H1 (cell line): ENCODE data around the gene ARHGEF19.

ENCODE experiments used
- EP300 ChIP-seq, 2 experiments: IDR thresholded peaks; 1 replicate in 1 of 2; 2 replicates in 1 of 2; pipeline ENCODE4 v1.6.1; 2011 to 2012; ENCODE audit warnings: low read depth in 2 of 2, low read length in 2 of 2, mild to moderate bottlenecking in 2 of 2, borderline replicate concordance in 1 of 2, inconsistent platforms in 1 of 2, moderate library complexity in 1 of 2
- HDAC2 ChIP-seq, 2 experiments: fragments of 300-600 bp in 1 of 2; sonication (generic) in 1 of 2; IDR thresholded peaks; 2 replicates each; pipeline ENCODE4 v1.6.1; 2011 to 2012; ENCODE audit warnings: low read depth in 2 of 2, low read length in 2 of 2, mild to moderate bottlenecking in 2 of 2, moderate library complexity in 2 of 2, borderline replicate concordance in 1 of 2, inconsistent platforms in 1 of 2
- JUND ChIP-seq: IDR thresholded peaks from 2 replicates; pipeline ENCODE4 v1.6.1; 2011; ENCODE audit warnings: mild to moderate bottlenecking, improper control_type of control experiment, low read length
- KDM5A ChIP-seq: fragments of 200-600 bp; IDR thresholded peaks from 2 replicates; pipeline ENCODE4 v1.7.1; 2012; ENCODE audit warnings: mild to moderate bottlenecking, low read length, inconsistent platforms, mixed read lengths
- POLR2A ChIP-seq, 2 experiments: IDR thresholded peaks; 1 replicate in 1 of 2; 2 replicates in 1 of 2; pipeline ENCODE4 v1.6.1; 2011; ENCODE audit warnings: low read depth in 2 of 2, low read length in 2 of 2, mild to moderate bottlenecking in 2 of 2; ENCODE audit errors: control extremely low read depth in 1 of 2
- POLR2AphosphoS5 ChIP-seq: IDR thresholded peaks from 2 replicates; pipeline ENCODE4 v1.6.1; 2011; ENCODE audit warnings: low read depth, low read length
- RFX5 ChIP-seq: IDR thresholded peaks from 2 replicates; pipeline ENCODE4 v1.6.1; 2011; ENCODE audit warnings: low read depth, low read length, improper control_type of control experiment, borderline replicate concordance
- SP1 ChIP-seq: IDR thresholded peaks from 2 replicates; pipeline ENCODE4 v1.6.1; 2011; ENCODE audit warnings: low read depth, low read length
- SUZ12 ChIP-seq: fragments of 200-600 bp; sonication (generic); IDR thresholded peaks from 2 replicates; pipeline ENCODE4 v1.6.1; 2012; ENCODE audit warnings: mild to moderate bottlenecking, inconsistent platforms, low read length, moderate library complexity, mixed read lengths
- TAF1 ChIP-seq: IDR thresholded peaks from 2 replicates; pipeline ENCODE4 v1.6.1; 2011; ENCODE audit warnings: mild to moderate bottlenecking, low read depth, low read length
- YY1 ChIP-seq: IDR thresholded peaks from 2 replicates; pipeline ENCODE4 v1.6.1; 2011; ENCODE audit warnings: low read depth, mild to moderate bottlenecking, low read length
- TF ChIP-seq, protein P1 (sequence below), 3 experiments: IDR thresholded peaks; 1 replicate in 2 of 3; 2 replicates in 1 of 3; pipeline versions ENCODE4 v1.5.1 to v1.6.1; 2011; ENCODE audit warnings: low read length in 3 of 3, mild to moderate bottlenecking in 3 of 3, inconsistent platforms in 2 of 3, low read depth in 1 of 3, moderate library complexity in 1 of 3; ENCODE audit not compliant: insufficient read depth in 1 of 3; ENCODE audit errors: control extremely low read depth in 1 of 3
- TF ChIP-seq, protein P2 (sequence below): IDR thresholded peaks from 2 replicates; pipeline ENCODE4 v1.6.1; 2012; ENCODE audit warnings: inconsistent platforms

DNA sequence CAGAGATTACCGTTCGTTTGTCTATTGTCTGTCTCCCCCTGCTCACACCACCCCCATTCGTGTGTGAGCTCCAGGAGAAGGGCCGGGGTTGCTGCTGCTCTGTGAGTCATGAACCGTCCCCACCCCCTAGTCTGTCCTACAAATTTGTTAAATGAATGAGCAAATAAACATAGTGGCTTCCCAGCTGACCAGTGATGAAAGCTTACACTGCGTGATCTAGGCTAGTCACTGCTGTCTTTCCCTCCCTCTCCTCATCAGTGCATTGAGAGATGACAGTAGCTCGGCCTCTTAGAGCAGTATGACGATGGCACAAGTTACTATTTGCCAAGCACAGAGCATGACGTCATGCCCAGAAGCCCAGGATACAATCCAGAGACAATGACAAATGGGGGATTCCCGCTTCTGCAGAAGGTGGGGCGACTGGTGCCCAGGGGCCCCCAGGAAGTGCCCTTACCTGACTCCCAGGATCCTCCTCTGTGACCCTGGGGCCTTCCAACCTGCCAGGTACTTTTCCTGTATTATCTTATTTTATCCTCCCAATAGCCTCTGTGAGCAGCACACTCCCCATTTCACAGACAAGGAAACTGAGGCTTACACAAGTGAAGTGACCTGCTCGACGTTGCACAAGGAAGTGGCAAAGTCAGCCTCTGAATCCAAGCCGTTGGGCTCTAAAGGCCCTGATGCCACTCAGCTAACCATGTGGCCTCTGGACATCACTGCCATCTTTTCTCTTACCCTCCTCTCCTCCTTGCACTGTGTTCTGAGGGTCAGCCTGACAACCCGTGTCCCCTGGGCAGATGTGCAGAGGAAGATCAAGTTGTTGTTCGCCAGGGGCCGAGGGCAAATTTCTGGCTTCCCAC lies 48.0 kb downstream of the ARHGEF19 start:
- TF ChIP-seq, protein P1, sequence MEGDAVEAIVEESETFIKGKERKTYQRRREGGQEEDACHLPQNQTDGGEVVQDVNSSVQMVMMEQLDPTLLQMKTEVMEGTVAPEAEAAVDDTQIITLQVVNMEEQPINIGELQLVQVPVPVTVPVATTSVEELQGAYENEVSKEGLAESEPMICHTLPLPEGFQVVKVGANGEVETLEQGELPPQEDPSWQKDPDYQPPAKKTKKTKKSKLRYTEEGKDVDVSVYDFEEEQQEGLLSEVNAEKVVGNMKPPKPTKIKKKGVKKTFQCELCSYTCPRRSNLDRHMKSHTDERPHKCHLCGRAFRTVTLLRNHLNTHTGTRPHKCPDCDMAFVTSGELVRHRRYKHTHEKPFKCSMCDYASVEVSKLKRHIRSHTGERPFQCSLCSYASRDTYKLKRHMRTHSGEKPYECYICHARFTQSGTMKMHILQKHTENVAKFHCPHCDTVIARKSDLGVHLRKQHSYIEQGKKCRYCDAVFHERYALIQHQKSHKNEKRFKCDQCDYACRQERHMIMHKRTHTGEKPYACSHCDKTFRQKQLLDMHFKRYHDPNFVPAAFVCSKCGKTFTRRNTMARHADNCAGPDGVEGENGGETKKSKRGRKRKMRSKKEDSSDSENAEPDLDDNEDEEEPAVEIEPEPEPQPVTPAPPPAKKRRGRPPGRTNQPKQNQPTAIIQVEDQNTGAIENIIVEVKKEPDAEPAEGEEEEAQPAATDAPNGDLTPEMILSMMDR (IDR thresholded peaks at IDR 0.05; ENCODE audit: control extremely low read depth in 1 of 3, insufficient read depth in 1 of 3, low read depth in 1 of 3, low read length in 3 of 3): no peak
- TF ChIP-seq, protein P2, sequence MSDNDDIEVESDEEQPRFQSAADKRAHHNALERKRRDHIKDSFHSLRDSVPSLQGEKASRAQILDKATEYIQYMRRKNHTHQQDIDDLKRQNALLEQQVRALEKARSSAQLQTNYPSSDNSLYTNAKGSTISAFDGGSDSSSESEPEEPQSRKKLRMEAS: no peak
- TF ChIP-seq EP300 (IDR thresholded peaks at IDR 0.05; ENCODE audit: borderline replicate concordance in 1 of 2, low read depth in 2 of 2, low read length in 2 of 2): no peak
- TF ChIP-seq POLR2AphosphoS5: no peak
- TF ChIP-seq RFX5: no peak
- no peak for TF ChIP-seq JUND
- TF ChIP-seq HDAC2 (IDR thresholded peaks at IDR 0.05; ENCODE audit: borderline replicate concordance in 1 of 2, low read depth in 2 of 2, low read length in 2 of 2): no peak
- no peak for TF ChIP-seq SUZ12
- no peak for TF ChIP-seq SP1
- no peak for TF ChIP-seq POLR2A (IDR thresholded peaks at IDR 0.05; ENCODE audit: control extremely low read depth in 1 of 2, low read depth in 2 of 2, low read length in 2 of 2)
- no peak for TF ChIP-seq YY1
- TF ChIP-seq KDM5A: no peak
- no peak for TF ChIP-seq TAF1
